Thymus (tissue), 14 donors: ENCODE measurements around the gene BICDL1. TPM values are rescaled to one million over a fixed set of nuclear protein-coding genes. Genes with fewer than 3 reads are reported as not detected.

Experiments
- DNase-seq, 9 donors: peaks; one replicate each; pipeline ENCODE4 v3.0.0-alpha.2; 2013; ENCODE audit warnings: low spot score in 9 of 9, low read depth in 6 of 9, missing footprints in 1 of 9
- H3K27ac ChIP-seq, 2 donors: one replicate each; pipeline ENCODE4 v1.5.1; 2013; ENCODE audit warnings: control low read depth in 1 of 2, low read depth in 1 of 2, low read length in 1 of 2, mild to moderate bottlenecking in 1 of 2, moderate library complexity in 1 of 2
- H3K27me3 ChIP-seq, 2 donors: one replicate each; pipeline ENCODE4 v1.5.1; 2013; ENCODE audit warnings: low read length in 1 of 2; ENCODE audit not compliant: control insufficient read depth in 2 of 2, insufficient read depth in 1 of 2
- H3K36me3 ChIP-seq, 2 donors: one replicate each; pipeline ENCODE4 v1.5.1; 2013; ENCODE audit warnings: low read length in 1 of 2, mild to moderate bottlenecking in 1 of 2, moderate library complexity in 1 of 2; ENCODE audit not compliant: control insufficient read depth in 2 of 2, insufficient read depth in 2 of 2
- H3K4me1 ChIP-seq, 2 donors: one replicate each; pipeline ENCODE4 v1.5.1; 2013; ENCODE audit warnings: low read length in 2 of 2; ENCODE audit not compliant: control insufficient read depth in 2 of 2, insufficient read depth in 2 of 2
- H3K4me3 ChIP-seq, 2 donors: one replicate each; pipeline ENCODE4 v1.5.1; 2013; ENCODE audit warnings: low read length in 2 of 2, control low read depth in 1 of 2, mild to moderate bottlenecking in 1 of 2
- H3K9me3 ChIP-seq, 2 donors: one replicate each; pipeline ENCODE4 v1.5.1; 2013; ENCODE audit warnings: low read length in 1 of 2, mild to moderate bottlenecking in 1 of 2; ENCODE audit not compliant: control insufficient read depth in 2 of 2, insufficient read depth in 1 of 2
- WGBS: extraction: QIAGEN DNeasy Blood & Tissue Kit; methylation state at CpG from one replicate; pipeline ENCODE4 v1.1.7; 2013; 5-methylcytosine and 5-hydroxymethylcytosine counted together
- long read RNA-seq, 10 donors: transcript quantifications; one replicate each; lab custom pipeline, GENCODE V29; 2026
- polyA plus RNA-seq: library from polyadenylated mRNA; stranded (reverse); fragments of 200-250 nt; gene quantifications from one replicate; pipeline ENCODE4 v1.2.3, GENCODE V29; 2013
- total RNA-seq: library from RNA; stranded (reverse); fragments of 120-200 nt; gene quantifications from one replicate; pipeline ENCODE4 v1.2.4, GENCODE V29; 2013
- donor health status: healthy.

The BICDL1 gene, protein sequence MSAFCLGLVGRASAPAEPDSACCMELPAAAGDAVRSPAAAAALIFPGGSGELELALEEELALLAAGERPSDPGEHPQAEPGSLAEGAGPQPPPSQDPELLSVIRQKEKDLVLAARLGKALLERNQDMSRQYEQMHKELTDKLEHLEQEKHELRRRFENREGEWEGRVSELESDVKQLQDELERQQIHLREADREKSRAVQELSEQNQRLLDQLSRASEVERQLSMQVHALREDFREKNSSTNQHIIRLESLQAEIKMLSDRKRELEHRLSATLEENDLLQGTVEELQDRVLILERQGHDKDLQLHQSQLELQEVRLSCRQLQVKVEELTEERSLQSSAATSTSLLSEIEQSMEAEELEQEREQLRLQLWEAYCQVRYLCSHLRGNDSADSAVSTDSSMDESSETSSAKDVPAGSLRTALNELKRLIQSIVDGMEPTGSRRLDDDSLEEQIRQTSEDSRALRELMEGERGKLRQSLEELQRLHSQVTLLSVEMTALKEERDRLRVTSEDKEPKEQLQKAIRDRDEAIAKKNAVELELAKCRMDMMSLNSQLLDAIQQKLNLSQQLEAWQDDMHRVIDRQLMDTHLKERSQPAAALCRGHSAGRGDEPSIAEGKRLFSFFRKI
- total RNA-seq (18.7 TPM), polyA plus RNA-seq (67.6 TPM)
- long read RNA-seq, donor 1, result 0 reads
- long read RNA-seq, donor 2, result 0 reads
- long read RNA-seq, donor 3, partial matches to known transcripts, result 0 of 1 reads
- long read RNA-seq, donor 3, other reads (novel, unspliced or antisense), result 0 of 1 reads
- long read RNA-seq, donor 4, partial matches to known transcripts, result 34 of 37 reads
- long read RNA-seq, donor 4, other reads (novel, unspliced or antisense), result 0 of 37 reads
- long read RNA-seq, donor 5, partial matches to known transcripts, result 48 of 53 reads
- long read RNA-seq, donor 5, other reads (novel, unspliced or antisense), result 5 of 53 reads
- long read RNA-seq, donor 6, partial matches to known transcripts, result 3,316 of 3,671 reads
- long read RNA-seq, donor 6, other reads (novel, unspliced or antisense), result 352 of 3,671 reads
- long read RNA-seq, donor 7, result 0 reads
- long read RNA-seq, donor 8, result 0 reads
- long read RNA-seq, donor 9, partial matches to known transcripts, result 0 of 1 reads
- long read RNA-seq, donor 9, other reads (novel, unspliced or antisense), result 0 of 1 reads
- long read RNA-seq, donor 10, partial matches to known transcripts, result 1,710 of 2,598 reads
- long read RNA-seq, donor 10, other reads (novel, unspliced or antisense), result 886 of 2,598 reads

DNA sequence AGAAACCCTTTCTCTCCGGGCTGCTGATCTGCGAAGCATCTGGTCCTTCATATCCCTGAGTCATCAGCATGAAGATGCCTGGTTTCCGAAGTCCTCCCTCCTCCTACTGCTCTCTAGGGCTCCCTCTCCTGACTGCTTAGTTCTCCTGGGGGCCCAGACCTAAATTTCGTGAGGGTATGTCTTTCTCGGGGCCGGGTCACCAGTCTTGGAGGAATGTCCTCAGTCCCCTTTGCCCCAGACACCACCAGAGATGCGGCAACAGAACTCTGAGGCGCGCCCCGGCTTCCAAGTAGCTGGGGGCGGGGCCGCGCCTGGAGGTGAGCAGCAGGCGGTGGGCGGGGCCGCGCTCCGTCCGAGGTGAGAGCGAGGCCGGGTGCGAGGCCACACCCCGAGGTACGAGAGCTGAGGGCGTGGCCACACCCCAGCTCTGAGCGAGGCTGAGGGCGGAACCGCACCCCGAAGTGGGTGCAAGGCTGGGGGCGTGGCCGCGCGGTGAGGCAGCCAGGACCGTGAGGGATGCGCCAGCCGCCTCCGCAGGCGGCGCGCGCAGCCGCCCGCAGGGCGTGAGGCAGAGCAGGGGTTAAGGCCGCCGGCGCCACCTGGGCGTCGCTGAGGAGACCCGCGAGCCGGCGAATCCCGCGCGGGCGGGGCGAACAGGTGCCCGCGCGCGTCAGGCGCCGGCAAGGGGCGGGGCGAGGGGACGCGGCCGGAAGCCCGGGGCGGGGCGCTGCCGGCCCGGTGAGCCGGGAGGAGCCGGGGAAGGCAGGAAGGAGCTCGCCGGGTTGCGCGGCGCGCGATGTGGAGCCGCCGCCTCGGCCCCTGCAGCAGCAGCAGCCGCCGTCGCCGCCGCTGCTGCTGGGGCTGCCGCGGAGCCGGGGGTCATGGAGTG, at the start of gene BICDL1:
Gene BICDL1 (plus strand): TSS at position 765 of the 889 bp plus-strand sequence. CDS start 633 bp downstream, outside the sequence.
- peak; percentile 85 to 98 (median 96) for DNase-seq
- peaks cover 11 to 19% of the 10 kb centered on the region in 2 donors for H3K4me1 ChIP-seq
- H3K36me3 ChIP-seq, result peaks cover 0 to 3% of the 10 kb centered on the region in 2 donors
- H3K27ac ChIP-seq, result peak within 1 kb of the TSS; percentile 72 to 92
- H3K27me3 ChIP-seq, result peaks cover 0 to 26% of the 10 kb centered on the region in 2 donors
- no peaks in the 10 kb centered on the region for H3K9me3 ChIP-seq
- under 1% methylated on average over 94 of the region's 94 CpGs for WGBS
- peak within 1 kb of the TSS; percentile 45 to 85 for H3K4me3 ChIP-seq

DNA sequence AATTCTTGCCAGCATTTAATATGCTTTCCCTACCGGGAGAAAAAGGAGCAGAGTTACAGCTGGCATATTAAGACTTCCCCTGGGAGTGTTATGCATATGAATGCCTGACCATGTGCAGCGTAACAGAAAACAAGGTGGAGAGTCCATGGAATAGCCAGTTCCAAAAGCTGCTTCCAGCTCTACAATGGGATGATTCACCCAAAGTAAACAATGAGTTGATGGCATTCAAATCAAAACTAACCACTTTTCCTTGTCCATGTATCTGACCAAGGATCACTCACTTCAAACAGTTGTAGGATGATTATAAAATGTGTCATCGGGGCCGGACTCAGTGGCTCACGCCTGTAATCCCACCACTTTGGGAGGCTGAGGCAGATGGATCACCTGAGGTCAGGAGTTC, 48.1 kb upstream of the BICDL1 start:
- Histone ChIP-seq H3K27ac (no peak overlapping the region), H3K9me3 (no peaks in the 10 kb centered on the region), H3K36me3 (no peaks in the 10 kb centered on the region), H3K4me1 (no peaks in the 10 kb centered on the region), H3K27me3 (no peaks in the 10 kb centered on the region), H3K4me3 (no peak overlapping the region)
- DNase-seq, result no peak
- WGBS, result 73% methylated on average over 5 of the region's 5 CpGs

DNA sequence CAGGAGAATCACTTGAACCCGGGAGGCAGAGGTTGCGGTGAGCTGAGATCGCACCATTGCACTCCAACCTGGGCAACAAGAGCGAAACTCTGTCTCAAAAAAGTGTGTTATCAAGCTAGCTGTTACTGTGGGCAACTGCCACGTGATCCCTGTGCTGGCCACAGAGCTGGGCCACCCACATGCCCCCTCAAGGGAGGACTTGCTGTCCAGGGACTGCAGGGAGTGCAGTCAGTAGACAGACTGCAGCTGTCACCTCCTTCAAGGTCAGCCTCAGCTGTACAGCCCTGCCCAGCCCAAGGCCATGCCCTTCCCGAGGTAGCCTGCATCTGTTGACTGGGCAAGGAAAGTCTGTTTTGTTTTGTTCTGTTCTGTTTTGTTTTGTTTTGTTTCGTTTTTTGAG, 46.6 kb upstream of the BICDL1 start:
- 90% methylated on average over 7 of the region's 7 CpGs for WGBS
- H3K27ac ChIP-seq, result no peak overlapping the region
- no peaks in the 10 kb centered on the region for H3K9me3 ChIP-seq
- DNase-seq, result no peak
- H3K27me3 ChIP-seq, result no peaks in the 10 kb centered on the region
- H3K4me1 ChIP-seq, result no peaks in the 10 kb centered on the region
- no peaks in the 10 kb centered on the region for H3K36me3 ChIP-seq
- H3K4me3 ChIP-seq, result no peak overlapping the region

DNA sequence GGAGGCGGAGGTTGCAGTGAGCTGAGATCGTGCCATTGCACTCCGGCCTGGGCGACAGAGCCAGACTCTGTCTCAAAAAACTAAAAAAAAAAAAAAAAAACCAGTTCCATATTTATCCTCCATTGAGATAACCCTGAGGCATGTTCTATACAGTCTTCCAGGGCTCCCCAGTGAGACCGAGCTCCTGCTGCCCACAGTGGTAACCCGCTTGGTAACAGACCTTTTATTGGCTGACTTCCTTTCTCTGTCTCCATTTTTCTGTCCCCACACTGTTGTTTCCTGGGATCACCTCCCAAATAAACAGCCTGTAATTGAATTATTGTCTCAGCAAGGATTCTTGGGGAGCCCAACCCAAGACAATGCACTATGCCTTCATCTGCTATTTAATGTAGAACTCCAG, 42.8 kb upstream of the BICDL1 start:
- Histone ChIP-seq H3K9me3 (no peaks in the 10 kb centered on the region), H3K36me3 (no peaks in the 10 kb centered on the region), H3K4me1 (no peaks in the 10 kb centered on the region), H3K4me3 (no peak overlapping the region), H3K27ac (no peak overlapping the region), H3K27me3 (no peaks in the 10 kb centered on the region)
- 94% methylated on average over 6 of the region's 6 CpGs for WGBS
- DNase-seq, result no peak

DNA sequence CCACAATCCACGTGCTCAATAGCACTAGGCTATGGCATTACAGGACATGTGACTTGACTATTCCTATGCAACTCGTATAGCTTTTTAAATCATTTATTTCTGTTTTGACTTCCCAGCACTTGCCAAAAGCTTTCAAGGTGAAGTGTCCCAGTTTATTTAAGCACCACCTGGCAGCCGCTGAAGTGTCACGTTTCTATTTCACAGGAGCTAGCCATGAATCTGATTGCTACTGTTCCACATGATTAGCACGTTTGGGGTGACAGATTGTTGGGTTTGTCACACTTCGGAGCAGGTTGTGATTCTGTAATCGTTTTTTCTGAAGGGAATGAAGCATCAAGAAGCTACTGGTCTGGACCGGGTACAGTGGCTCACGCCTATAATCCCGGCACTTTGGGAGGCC, 39.9 kb upstream of the BICDL1 start:
- WGBS, result 85% methylated on average over 10 of the region's 10 CpGs
- Histone ChIP-seq H3K36me3 (no peaks in the 10 kb centered on the region), H3K9me3 (no peaks in the 10 kb centered on the region), H3K4me3 (no peak overlapping the region), H3K27me3 (no peaks in the 10 kb centered on the region), H3K4me1 (no peaks in the 10 kb centered on the region), H3K27ac (no peak overlapping the region)
- peak in 1 of 9 donors; percentile 2 for DNase-seq

DNA sequence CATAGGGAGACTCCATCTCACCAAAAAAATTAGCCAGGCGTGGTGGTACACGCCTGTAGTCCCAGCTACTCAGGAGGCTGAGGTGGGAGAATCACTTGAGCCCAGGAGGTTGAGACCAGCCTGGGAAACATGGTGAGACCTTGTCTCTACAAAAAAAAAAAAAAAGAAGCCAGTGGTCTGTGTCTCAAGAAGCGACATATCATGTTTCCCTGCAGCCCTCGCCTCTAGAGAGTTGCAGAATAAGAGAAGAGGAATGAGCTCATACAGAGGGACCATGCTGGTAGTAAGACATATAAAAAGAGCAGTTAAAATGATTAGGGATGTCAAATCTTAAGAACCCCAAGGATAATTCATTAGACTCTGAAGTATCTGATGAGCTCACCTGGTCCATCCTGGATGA, 39.4 kb upstream of the BICDL1 start:
- Histone ChIP-seq H3K4me3 (no peak overlapping the region), H3K27ac (no peak overlapping the region), H3K27me3 (no peaks in the 10 kb centered on the region), H3K9me3 (no peaks in the 10 kb centered on the region), H3K36me3 (no peaks in the 10 kb centered on the region), H3K4me1 (no peaks in the 10 kb centered on the region)
- DNase-seq, result no peak
- 84% methylated on average over 4 of the region's 4 CpGs for WGBS

DNA sequence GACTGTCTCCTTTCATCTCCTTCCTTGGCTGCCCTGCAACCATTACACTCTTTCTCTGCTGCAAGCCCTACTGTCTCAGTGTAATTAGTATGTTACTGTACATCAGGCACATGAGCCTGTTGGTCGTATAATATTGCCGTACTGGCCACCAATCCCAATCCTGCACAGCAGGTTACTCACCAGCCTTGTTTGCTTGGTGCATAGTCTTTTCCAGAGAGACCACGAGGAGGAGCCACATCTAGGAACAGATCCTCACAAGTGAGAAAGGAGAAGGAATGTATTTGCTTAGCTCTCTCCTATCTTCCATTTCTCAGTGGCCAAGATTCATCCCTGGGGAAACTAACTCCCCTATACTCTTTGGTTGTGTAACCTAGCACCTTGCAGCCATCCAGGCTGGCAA, 33.0 kb upstream of the BICDL1 start:
- no peak overlapping the region for H3K4me3 ChIP-seq
- WGBS, result 93% methylated on average over 3 of the region's 3 CpGs
- H3K9me3 ChIP-seq, result peaks cover 1 to 14% of the 10 kb centered on the region in 2 donors
- no peaks in the 10 kb centered on the region for H3K4me1 ChIP-seq
- no peaks in the 10 kb centered on the region for H3K36me3 ChIP-seq
- H3K27ac ChIP-seq, result no peak overlapping the region
- H3K27me3 ChIP-seq, result no peaks in the 10 kb centered on the region
- DNase-seq, result no peak

DNA sequence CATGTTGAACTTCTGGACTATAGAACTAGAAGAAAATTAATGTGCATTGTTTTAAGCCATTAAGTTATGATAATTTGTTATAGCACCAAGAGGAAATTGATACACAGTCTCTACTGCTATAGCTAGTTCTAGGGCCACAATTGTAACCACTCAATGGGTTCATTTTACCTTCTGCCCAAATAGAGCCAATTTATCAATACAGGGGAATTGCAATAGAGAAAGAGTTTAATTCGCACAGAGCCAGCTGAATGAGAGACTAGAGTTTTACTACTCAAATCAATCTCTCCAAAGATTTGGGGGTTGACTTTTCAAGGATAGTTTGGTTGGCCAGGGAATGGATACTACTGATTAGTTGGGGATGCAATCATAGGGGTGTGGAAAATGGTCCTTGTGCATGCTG, 31.9 kb upstream of the BICDL1 start:
- H3K27ac ChIP-seq, result no peak overlapping the region
- H3K4me3 ChIP-seq, result no peak overlapping the region
- no peaks in the 10 kb centered on the region for H3K4me1 ChIP-seq
- H3K27me3 ChIP-seq, result no peaks in the 10 kb centered on the region
- H3K36me3 ChIP-seq, result no peaks in the 10 kb centered on the region
- 100% methylated on average over 1 of the region's 1 CpG for WGBS
- no peak for DNase-seq
- H3K9me3 ChIP-seq, result peaks cover 1 to 14% of the 10 kb centered on the region in 2 donors
